NCI-H345 (cell line): ENCODE measurements around the gene TET3.
A peak's percentile ranks its signal among the peaks of the same experiment; 100 is the strongest.

Experiments
- DNase-seq: peaks from one replicate; lab custom pipeline; 2025; lab: John Stamatoyannopoulos, UW

The TET3 gene

DNA sequence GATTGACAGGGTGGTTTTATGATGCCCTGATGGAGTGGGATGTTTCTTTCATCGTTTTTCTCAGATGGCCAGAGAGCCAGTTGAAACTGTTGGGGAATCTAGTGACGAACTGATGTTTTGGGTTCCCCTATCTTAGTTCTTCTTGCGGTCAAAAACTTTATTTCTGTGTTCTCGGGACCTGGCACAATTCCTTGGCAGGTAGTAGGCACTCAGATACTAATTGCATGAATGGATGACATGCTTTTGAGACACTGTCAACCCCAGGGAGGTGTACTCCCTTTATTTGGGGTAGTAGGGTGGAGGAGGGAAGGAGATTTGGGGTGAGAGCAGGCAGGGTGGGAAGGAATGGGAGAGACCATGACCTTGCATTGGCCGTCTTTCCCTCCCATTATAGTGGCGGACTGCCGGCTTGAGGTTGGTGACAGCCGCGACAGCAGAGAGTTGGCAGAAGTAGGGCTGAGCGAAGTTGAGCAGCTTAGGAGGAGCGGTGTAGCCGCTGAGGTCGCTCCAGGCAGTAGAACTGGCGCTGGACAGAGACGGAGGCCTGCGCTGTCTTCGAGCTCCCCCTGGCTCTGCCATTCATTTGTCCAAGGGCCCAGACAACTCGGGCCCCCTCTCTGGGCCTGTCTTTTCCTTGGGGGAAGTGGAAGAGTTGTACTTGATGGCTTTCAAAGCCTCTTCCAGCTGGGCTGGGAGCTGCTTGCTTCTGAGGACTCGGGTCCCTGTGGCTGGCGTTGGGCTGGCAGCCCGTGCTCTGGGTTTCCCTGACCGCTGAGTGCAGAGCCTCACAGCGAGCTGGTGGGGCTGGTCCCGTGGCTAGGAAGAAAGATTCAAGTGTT lies 2.6 kb downstream of the TET3 start:
- no peak for DNase-seq

DNA sequence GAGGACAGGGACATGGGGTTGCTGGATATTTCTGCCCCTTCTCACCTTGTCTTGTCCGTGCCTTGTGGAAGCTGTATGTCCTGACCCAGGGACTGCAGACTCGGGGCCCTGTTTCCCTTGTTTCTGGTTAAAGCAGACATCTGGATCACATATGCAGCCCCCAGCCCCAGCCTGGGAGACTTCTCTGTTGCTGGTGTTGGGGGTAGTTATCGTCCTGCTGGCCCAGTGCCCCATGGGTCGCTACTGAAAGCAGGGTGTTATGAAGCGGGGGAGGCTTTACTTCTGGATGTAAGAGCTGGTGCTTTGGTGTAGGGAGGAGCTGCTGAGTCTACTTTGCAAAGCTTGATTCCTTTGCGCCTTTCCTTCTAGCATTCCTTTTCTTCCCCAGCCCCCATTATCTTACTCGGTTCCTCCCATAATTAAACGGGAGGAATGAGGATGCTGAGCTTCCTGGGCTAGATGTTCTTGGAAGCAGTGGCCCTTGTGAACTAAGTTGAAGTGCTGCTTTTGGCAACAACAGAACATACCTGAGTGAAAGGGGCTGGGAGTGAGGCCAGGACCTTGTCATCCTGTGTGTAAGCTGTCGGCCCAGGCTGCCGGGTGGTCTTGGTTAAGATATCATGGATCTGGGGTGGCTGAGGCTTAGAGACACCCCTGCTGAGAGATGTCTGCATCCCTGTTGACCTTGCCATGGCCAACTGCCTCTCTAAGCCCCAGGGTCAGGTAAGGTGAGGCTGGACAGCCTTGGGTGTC lies 3.4 kb downstream of the TET3 start:
- no peak for DNase-seq

DNA sequence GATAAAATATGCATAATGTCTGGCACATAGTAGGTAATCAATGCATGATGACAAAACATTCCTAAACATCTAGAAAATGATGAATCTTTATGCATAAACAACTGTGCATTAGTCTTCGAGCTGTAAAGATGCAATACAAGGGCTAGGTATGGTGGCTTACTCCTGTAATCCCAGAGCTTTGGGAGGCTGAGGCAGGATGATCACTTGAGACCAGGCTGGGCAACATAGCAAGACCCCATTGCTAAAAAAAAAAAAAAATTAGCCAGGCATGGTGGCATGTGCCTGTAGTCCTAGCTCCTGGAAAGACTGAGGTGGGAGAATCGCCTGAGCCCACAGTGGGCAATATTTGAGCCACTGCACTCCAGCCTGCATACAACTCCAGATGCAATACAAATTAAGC lies 5.3 kb downstream of the TET3 start:
- DNase-seq: no peak

DNA sequence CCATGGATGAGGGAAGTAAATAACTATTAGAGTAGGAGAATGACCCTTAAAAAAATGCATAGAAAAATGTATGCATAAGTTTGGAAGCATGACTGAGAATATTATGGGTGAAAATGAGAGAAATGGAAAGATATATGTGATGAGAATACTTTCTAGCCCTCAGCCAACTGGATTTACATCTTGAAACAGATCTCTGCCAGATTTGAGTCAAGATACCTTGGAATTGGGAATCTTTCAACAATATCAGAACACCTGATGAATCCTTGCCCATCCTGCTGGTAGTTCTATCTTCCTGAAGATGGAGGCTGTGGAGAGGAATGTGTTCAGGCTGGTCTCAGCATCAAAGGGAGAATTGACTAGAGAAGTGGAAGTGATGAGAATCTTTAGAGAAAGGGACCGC lies 5.8 kb downstream of the TET3 start:
- DNase-seq: no peak

DNA sequence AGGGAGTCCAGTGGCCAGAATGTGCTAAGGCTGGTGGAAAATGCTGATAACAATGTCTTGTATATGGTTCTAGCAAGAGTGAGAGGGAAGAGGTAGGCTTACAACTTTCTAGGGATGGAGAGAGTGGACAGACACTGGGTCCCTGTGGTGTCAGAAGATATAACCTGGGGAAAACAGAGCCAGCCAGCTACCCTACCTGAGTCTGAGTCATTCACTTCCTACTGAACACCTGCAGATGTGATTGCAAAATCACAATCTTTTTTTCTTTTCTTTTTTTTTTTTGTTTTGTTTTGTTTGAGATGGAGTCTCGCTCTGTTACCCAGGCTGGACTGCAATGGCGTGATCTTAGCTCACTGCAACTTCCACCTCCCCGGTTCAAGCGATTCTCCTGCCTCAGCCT lies 7.3 kb downstream of the TET3 start:
- DNase-seq: no peak

DNA sequence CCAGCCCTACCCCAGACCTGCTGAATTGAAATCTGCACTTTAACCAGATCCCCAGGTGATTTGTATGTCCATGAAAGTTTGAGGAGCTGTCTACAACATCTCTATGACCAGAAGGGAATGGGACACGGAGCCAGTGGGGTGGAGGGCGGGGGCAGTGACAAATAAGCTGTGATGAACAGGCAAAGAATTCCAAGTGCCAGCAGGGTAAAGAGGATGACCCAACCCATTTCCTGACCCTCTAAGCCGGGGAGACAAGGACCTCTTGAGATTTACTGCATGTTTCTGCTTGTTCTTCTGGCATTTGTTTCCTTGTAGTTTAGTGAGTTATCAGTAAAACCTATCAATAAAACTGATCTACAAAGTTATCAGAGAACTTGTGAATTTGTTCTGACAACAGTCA lies 8.7 kb downstream of the TET3 start:
- no peak for DNase-seq

DNA sequence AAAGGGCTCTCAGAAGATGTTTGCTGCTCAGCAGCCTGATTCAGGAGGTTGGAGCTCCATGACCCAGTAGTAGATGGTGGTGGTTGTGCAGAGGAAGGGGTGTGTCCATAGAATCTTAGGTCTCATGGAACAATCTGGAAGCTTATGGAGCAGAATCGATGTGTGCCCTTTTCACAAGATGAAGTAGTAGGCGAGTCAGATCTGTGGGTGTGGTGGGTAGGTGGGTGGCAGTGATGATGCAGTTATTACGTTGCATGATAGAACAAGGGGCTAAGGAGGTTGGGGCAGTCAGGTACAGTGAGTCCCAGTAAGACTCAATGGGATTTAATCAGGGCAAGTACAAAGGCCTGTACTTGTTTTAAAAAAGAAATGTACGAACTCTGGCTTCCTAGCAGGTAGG lies 9.1 kb downstream of the TET3 start:
- no peak for DNase-seq

DNA sequence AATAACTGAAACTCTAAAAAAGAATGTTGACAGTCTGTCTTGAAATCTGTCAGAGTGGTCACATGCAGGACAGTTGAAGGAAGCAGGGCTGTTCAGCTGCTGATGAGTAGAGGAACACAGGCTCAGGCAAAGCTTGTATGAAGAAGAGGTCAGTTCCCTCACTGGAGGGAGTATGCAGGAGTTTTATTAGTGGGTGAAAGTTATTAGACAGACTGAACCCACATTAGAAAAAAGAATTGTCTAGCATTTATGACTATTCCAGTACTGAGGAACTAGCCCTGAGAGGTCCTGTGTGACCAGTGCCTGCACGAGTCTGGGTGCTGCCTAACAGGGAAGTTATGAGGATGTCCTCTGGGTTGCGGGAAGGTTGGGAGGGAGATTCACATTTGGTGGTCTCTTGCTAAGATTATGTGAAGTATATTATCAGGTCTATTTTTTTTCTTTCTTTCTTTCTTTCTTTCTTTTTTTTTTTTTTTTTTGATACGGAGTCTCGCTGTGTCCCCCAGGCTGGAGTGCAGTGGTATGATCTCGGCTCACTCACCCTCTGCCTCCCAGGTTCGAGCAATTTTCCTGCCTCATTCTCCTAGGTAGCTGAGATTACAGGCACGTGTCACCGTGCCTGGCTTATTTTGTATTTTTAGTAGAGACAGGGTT lies 9.6 kb downstream of the TET3 start:
- no peak for DNase-seq

DNA sequence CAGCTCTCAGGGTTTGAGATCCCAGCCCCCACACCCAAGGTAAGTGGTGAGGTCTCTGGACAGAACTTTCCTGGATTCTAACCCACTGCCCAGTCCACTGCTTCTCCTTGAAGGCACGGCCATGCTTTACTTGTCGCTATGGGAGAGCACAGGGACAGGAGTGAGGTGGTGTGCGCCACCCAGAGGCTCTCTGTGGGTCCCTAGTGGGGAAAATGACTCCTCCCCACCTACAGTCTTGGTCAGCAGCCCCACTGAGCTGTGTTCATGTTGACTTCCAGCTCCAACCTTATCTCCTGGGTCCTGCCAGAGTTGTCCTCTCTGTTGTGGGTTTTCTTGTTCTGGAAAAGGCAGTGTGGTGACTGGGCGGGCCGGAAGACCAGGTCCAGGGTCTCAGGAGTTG lies 11.1 kb downstream of the TET3 start:
- DNase-seq: no peak

DNA sequence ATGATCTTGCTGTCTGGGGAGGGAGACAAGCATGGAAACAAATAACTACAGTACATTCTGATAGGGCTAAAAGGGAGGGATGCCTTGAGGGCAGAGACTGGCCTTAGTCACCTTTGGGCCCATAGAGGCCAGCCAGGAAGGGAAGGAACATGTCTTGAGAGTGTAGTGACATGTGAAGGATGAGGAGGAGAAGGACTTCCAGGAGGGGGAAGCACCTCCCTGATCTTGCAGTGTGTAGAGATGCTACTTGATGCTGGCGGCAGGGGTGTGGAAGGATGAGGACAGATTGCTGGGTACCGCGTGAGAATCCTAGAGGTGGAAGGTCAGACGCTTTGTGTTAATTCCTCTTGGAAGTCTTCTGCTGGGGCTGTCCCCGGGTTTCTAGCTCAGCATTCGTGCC lies 13.1 kb downstream of the TET3 start:
- DNase-seq: no peak

DNA sequence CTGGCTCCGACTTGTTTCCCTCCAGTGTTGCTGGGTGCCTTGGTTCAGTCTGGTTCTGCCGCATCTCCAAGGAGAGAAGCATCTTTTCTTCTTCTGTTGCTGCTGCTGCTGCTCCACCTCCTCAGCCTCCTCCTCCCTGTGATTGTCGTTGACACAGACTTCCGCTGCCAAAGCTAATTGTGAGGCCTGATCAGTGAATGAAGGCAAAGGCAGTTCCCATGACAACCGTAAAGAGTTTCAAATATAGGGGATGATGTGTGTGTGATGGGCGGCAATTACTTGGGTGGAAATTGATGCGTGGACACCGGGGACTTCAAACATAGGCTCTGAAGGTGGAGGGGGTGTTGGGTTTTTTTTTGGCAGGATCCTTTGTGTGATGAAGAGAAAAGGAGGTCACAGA lies 13.7 kb downstream of the TET3 start:
- DNase-seq: no peak

DNA sequence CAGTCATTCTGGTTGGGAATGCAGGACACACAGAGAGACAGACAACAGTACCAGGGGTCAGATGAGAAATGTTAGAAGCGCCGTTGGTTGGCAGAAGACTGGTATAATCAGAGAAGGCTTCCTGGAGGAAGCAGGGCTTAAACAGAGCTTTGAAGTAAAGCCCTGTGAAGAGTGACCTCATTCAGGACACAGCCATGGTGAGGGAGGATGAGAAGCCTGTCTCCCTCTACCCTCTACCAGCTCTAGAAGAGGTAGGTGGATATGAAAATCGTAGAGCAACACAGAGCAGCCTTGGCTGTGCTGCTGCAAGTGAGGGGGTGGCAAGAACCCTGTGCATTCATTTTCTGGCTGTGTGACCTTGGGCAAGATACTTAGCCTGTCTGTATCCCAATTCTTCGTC lies 14.2 kb downstream of the TET3 start:
- DNase-seq: no peak

DNA sequence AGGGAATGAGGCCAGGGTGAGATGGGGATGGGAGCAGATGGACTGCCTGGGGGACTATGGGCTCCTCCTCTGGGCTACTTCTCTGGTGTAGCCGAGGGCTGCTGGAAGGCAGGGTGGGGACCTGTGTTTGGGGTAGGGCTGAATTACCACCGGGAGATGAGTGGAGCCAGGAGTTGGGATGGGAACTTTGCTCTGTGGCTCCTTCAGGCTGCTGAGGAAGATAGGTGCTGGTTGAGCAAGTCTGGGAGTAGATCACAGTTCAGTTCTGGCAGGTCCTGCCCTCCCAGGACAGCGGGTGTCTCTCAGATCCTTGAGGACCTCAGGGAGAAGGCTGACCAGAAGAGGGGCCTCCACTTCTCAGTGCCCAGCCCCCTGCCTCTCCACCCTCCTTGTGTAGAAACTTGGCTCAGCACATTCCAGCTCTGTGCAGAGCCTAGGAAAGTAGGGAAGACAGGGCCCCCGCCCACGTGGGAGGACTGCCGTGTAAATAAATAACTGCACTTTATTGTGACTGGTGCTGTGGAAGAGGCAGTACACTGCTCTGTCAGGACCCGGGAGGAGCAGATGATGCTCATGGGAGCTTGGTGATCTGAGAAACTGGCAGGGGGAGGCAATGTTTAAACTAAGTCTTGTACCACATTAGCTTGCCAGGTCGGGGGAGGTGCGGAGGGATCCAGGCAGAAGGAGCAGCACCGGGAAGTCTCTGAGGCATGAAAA lies 15.3 kb downstream of the TET3 start:
- no peak for DNase-seq

DNA sequence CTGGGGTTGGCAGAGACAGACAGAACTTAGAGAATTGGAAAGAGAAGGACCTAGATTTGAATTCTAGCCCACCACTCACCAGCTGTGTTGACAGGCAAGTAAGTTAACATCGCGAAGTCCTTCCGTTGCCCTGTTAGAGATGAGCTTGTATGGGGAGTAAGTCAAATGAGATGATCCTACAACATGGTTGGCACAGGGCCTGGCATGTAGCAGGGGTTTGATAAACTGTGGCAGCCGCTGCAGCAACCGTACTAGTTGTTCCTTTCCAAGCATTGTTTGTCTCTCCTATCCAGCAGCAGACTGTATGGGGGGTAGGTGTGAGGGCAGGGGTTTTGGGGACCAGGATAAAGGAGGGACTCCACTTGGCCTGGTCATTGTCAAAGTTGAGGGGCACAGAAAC lies 16.0 kb downstream of the TET3 start:
- DNase-seq: no peak

DNA sequence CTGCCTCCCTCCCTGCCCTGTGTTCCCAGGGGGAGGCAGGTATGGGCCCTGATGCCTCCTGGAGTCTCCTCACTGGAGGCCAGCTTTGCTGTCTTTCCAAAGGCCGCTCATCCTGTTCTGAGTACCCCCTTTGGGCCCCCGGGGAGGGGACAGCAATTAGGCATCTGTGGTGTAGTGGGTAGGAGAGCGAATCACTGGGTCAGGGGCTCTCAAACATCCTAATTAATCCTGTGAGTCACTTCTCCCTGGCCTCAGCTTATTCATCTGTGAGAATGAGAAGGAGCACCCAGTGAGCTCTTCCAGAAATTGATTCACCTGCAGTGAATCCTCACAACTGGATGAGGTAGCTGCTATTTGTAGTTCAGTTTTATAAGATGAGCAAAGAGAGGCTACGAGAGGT lies 16.4 kb downstream of the TET3 start:
- no peak for DNase-seq

DNA sequence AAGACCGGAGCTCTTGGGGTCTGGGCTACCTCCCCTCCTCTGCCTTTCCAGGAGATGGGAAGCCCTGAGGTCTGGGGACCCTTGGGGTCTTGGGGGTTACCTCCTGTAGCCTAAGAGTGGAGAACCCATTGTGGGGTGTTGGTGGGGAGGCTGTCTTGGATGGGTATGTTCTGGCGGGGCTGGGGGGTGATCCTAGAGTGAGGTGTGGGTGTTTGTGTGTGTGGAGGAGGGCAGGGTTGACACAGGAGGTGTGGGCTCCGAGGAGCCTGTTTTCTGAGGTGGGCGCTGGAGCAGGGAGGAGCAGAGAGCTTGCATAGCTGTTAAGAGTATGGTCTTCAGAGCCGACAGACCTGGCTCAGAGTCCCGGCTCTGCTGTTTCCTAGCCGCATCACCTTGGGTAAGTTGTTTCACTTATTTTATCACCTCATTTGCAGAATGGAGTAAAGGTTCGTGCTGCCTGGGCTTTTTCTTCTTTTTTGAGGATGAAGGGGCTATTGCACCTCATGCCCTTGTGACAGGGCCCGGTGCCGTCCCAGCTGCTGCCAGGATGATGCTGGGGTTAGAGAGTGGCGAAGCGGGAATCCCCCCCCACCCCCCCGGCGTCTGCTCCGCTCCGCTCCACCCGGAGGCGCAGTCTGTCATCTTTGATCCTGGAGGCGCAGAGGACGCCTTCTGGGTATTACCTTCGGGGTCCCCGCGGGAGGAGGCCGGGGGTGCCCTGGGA lies 17.2 kb downstream of the TET3 start:
- DNase-seq: no peak

DNA sequence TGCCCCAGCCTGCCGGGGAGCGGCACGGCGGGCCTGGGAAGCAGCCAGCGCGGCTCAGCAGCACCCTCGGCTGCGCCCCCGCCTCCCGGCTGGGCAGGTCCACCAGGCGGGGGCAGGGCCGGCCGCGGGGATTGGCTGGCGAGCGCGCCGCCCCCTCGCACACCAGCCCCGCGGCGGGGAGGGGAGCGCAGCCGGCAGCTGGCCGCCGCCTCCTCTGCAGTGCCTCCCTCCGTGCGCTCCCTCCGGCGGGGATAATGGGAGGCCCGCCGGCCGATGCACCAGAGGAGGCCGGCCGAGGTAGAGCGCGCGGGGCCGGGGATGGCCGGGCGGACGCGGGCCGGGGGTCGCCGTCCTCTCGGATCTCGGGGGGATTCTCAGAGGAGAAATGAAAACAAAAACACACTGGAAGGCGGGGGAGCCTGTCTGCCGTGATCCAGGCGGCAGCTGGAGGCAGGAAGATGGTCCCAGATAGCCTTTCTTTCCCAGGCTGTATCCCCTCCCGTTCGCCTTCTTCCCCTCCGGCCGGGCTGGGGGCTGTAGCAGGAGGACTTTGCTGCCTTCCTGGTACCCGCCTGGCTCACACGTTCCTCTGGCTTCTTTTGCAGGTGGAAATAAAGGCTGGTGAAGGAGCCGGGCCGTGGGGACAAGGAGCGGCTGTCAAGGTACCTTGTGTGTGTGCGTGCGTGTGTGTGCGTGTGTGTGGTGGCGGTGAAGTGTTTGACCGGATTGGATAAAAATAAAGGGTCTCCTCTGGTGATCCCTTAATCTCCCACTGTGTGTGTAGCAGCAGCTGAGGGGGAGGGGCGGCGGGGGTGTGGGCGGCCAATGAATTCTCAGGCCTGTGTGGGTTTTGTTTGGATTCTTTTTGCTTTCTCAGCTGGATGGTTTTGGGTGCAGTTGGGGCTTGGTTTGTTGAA lies 18.1 kb downstream of the TET3 start:
- DNase-seq: peak; percentile 91

DNA sequence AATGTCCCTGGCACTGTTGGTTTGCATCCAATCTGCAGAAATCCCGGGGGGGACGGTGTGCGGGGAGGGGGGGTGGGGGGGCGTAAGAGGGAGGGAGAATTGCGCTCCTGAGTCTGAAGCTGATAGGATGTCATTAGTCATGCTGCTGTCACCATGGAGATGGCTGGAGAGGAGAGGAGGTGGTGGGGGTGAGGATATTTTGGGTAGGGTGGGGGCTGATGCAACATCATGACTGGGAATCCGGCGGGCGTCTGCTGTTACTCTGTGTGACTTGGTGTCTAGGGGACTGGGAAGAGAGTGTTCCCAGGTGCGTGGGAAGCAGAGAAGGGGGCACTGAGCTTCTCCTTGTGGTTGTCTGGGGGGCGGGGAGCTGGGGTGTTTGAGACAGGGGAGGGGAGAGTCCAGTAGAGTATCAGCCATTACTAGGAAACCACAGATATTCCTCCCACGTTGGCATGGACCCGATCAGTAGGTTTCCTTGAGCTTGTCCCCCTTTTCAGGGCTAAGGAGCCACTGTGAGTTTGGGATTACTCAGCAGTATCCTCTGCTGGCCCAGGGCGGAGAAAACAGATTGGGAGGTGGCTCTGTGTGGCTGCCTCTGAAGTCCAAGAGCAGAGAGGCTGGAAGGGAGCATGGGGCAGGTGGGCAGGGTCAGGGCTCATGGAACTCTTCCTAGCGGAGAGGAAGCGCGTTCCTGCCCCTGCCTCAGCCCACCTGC lies 18.9 kb downstream of the TET3 start:
- peak; percentile 75 for DNase-seq

DNA sequence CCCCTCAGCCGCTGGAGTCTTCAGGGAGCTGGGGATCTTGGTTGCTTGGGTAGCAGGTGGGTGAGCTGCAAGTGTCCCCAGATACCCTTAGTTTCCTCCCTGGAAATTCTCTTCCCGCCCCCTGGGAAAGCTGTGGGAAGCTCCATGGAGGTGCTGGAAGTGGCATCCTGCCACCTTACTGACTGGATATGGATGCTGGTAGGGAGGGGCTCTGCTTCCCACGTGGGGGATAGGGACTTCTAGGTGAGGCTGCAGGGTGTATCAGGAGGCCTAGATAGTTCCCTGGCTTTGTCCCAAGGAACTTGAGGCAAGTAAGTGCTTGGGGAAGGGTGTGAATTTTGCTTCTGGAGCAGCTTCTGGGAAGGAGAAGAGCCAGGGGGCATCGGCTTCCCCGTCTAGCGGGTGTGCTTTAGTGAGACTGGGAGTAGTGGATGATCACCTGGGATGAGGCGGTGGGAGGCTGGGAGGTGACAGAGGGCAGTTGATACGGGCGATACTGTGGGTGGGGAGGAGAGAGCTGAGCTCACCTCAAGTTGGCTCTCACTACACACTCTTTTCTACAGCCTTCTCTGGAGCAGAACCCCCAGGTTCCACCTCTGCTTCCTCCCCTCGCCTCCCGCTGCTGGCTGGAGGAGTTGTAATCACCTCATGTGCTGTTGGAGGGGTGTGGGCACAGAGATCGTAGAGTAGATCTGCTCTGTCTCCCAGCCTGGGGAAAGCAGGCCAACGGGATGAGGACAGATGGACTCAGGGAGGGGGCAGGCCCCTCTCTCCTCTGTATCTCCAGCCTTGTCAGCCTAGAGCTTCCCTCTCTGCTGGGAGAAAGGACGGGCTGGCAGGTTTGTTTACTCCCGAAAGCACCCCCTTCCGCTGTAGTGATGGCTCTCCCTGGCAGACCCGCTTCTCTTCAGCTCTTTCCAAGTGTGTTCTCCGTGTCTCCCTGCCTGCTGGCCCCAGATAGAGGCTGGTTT lies 19.8 kb downstream of the TET3 start:
- DNase-seq: no peak
